Subcutaneous abdominal adipose tissue (tissue), 5 donors: Measurements from ENCODE around the gene HNRNPM.
"Not testable (repeated sequence)": the region's sequence is repeated elsewhere in the genome, so short reads cannot be mapped to it uniquely, and the experiment has no call there.

Experiments
- H3K27ac ChIP-seq: one replicate; pipeline ENCODE4 v1.7.0; 2013; ENCODE audit warnings: low read depth, mild to moderate bottlenecking, inconsistent platforms, low read length, moderate library complexity
- H3K27me3 ChIP-seq, 5 donors: one replicate each; pipeline ENCODE4 v1.7.0; 2013; ENCODE audit warnings: low read length in 5 of 5, inconsistent platforms in 1 of 5; ENCODE audit not compliant: control insufficient read depth in 5 of 5, insufficient read depth in 4 of 5
- H3K36me3 ChIP-seq, 5 donors: one replicate each; pipeline ENCODE4 v1.7.0; 2013; ENCODE audit warnings: low read length in 5 of 5; ENCODE audit not compliant: control insufficient read depth in 5 of 5, insufficient read depth in 5 of 5
- H3K4me1 ChIP-seq, 5 donors: one replicate each; pipeline ENCODE4 v1.7.0; 2013; ENCODE audit warnings: low read length in 5 of 5, mild to moderate bottlenecking in 3 of 5, moderate library complexity in 1 of 5; ENCODE audit not compliant: control insufficient read depth in 5 of 5, insufficient read depth in 5 of 5
- H3K4me3 ChIP-seq, 5 donors: one replicate each; pipeline ENCODE4 v1.7.0; 2013; ENCODE audit warnings: low read length in 5 of 5, low read depth in 1 of 5
- H3K9ac ChIP-seq, 5 donors: one replicate each; pipeline ENCODE4 v1.7.0; 2013; ENCODE audit warnings: low read length in 5 of 5, mild to moderate bottlenecking in 4 of 5, moderate library complexity in 3 of 5
- H3K9me3 ChIP-seq, 5 donors: one replicate each; pipeline ENCODE4 v1.7.0; 2013; ENCODE audit warnings: low read length in 5 of 5; ENCODE audit not compliant: control insufficient read depth in 5 of 5
- donor health status: healthy.
- donor health status: healthy.
- donor health status: healthy.
- donor health status: healthy.
- donor health status: healthy.

Gene HNRNPM

DNA sequence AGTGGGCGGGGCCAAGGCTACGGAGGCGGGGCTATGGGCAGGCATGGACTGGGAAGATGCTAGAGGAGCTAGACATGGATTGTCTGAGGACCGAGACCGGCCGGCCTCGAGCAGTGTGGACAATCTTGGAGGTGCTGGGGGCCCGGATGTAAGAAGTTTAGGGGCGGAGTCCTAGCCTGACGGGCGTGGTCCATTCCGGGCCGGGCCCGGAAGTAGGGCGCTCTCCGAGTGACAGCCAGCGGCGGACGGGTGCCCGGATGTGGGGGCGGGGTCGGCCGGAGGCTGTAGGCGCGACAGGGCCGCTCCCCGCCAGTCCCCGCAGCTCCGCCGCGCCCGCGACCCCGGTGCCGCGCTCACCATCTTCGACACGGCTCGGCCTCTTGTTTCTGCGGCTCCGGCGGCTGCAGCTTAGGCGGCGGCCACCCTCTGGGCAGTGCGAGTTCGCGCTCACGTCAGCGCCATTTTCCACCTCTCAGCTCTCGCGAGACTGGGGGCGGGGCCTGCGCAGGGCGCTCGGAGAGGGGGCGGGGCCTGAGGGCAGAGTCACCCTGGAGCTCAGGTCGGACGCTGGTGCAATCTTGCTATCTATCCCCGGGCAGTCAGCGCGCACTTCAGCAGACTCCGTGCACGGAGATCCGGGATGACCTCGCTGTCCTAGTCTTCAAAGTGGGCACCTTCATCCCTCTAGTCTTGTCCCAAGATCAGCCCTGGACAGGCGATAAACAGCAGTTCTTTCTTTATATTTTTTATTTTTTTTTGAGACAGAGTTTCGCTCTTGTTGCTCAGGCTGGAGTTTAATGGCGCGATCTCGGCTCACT is 69.1 kb downstream of the HNRNPM start, which contains the start of gene ZNF414:
Gene ZNF414 (minus strand): TSS at position 481 of the 818 bp plus-strand sequence. CDS start 121 bp downstream, at position 360.
- peaks cover 0 to 15% (median 0%) of the 10 kb centered on the region in 5 donors for H3K36me3 ChIP-seq
- peak within 1 kb of the TSS; percentile 68 to 86 (median 84) for H3K4me3 ChIP-seq
- H3K27me3 ChIP-seq, result no peaks in the 10 kb centered on the region
- peaks cover 10 to 42% (median 37%) of the 10 kb centered on the region in 5 donors for H3K4me1 ChIP-seq
- peak within 1 kb of the TSS in 4 of 5 donors; percentile 76 to 97 (median 85) for H3K9ac ChIP-seq
- H3K27ac ChIP-seq, result peak within 1 kb of the TSS; percentile 80
- H3K9me3 ChIP-seq, result no peaks in the 10 kb centered on the region

DNA sequence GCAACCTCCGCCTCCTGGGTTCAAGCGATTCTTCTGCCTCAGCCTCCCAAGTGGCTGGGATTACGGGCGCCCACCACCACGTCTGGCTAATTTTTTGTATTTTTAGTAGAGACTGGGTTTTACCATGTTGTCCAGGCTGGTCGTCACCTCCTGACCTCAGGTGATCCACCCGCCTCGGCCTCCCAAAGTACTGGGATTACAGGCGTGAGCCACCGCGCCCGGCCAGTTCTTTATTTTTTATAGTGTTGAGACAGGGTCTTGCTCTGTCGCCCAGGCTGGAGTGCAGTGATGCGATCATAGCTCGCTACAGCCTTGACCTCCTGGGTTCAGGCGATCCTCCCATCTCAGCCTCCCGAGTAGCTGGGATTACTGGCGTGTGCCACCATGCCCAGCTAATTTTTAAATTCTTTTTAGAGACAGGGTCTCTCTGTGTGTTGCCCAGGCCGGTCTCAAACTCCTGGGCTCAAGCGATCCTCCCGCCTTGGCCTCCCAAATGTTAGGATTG is 69.8 kb downstream of the HNRNPM start:
- H3K9me3 ChIP-seq, H3K27me3 ChIP-seq: not testable (repeated sequence)
- Histone ChIP-seq H3K9ac (peak overlapping the region in 2 of 5 donors; percentile 40 to 88), H3K27ac (peak overlapping the region; percentile 80), H3K4me3 (peak overlapping the region; percentile 68 to 86 (median 84)), H3K36me3 (peaks cover 0 to 15% (median 0%) of the 10 kb centered on the region in 5 donors), H3K4me1 (peaks cover 10 to 42% (median 37%) of the 10 kb centered on the region in 5 donors)

DNA sequence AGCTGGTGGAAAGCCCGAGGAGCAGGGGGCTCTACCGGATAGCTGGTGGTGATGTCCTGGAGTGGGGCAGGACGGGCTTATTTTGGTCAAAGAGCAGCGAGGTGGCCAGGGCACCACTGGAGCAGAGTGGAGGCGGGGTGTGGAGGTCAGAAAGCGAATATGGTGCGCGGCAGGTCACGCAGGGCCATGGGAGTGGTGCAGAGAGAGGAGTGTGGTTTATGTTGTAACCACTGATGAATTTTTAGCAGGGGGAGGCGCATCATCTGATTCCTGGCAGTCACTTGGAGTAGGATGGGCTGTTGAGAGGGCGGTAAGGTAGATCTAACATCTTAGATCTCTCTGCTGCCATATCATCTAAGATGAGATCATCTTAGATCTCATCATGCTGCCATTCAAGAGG is 70.5 kb downstream of the HNRNPM start:
- H3K27me3 ChIP-seq, result no peaks in the 10 kb centered on the region

DNA sequence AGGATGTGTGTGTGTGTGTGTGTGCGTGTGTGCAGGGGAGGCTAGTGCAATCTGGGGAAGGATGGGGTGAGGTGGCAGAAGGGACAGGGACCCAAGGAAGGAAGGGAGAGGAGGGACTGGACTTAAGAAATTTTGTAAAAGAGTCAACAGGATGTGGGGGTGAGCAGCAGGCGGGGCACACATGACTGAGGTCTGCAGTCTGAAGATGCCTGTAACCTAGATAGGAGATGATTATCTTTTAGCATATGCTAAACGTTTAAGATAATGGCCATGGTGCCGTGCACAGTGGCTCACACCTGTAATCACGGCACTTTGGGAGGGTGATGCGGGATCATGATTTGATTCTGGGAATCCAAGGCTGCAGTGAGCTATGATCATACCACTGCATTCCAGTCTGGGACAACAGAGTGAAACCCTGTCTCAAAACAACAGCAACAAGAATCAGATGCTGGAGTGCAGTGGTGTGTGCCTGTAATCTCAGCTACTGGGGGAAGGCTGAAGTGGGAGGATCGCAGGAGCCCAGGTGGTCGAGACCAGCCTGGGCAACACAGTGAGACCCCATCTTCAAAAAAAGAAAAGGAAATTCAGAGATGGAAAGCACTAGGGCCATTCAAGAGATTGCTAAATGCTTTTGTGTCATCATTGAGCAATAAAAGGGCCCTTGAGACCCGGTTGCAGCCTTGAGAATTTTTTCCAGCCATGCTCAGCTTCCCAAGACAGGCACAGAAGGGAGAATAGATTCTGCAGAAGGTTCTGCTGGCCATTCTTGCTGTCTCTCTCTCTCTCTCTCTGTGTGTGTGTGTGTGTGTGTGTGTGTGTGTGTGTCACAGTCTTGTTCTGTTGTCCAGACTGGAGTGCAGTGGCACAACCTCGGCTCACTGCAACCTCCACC is 73.0 kb downstream of the HNRNPM start:
- peaks cover 9 to 34% (median 31%) of the 10 kb centered on the region in 5 donors for H3K4me1 ChIP-seq
- peak overlapping the region in 3 of 5 donors; percentile 5 to 30 (median 13) for H3K4me3 ChIP-seq
- peaks cover 0 to 8% (median 0%) of the 10 kb centered on the region in 5 donors for H3K36me3 ChIP-seq
- H3K27me3 ChIP-seq, result no peaks in the 10 kb centered on the region
- no peak overlapping the region for H3K27ac ChIP-seq
- H3K9ac ChIP-seq, result peak overlapping the region in 2 of 5 donors; percentile 26 to 56
- H3K9me3 ChIP-seq, result no peaks in the 10 kb centered on the region

More for the DNA sequence above, 70.5 kb downstream of the HNRNPM start:
- H3K4me3 ChIP-seq, result no peak overlapping the region
- H3K9me3 ChIP-seq, result no peaks in the 10 kb centered on the region
- H3K9ac ChIP-seq, result no peak overlapping the region
- peaks cover 0 to 13% (median 0%) of the 10 kb centered on the region in 5 donors for H3K36me3 ChIP-seq
- H3K4me1 ChIP-seq, result peaks cover 10 to 42% (median 37%) of the 10 kb centered on the region in 5 donors
- H3K27ac ChIP-seq, result no peak overlapping the region

DNA sequence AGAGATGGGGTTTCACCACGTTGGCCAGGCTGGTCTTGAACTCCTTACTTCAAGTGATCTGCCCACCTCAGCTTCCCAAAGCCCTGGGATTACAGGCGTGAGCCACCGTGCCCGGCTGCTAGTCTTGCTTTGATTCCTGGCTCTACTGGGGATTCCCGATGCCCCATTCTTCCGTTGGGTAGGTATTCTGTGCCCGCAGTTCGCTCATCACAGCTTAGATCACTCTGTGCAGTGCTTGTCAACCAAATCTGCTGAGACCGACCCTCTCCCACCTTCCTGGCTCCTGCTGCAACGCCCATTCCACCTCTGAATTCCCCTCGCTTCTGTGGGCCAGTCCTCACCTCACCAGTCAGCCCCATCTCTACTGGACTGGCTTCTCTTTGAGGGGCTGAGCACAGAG is 73.8 kb downstream of the HNRNPM start:
- Histone ChIP-seq H3K27me3 (no peaks in the 10 kb centered on the region), H3K9me3 (no peaks in the 10 kb centered on the region), H3K27ac (no peak overlapping the region), H3K9ac (no peak overlapping the region), H3K4me3 (no peak overlapping the region), H3K4me1 (peaks cover 6 to 26% (median 24%) of the 10 kb centered on the region in 5 donors), H3K36me3 (peaks cover 0 to 8% (median 0%) of the 10 kb centered on the region in 5 donors)

DNA sequence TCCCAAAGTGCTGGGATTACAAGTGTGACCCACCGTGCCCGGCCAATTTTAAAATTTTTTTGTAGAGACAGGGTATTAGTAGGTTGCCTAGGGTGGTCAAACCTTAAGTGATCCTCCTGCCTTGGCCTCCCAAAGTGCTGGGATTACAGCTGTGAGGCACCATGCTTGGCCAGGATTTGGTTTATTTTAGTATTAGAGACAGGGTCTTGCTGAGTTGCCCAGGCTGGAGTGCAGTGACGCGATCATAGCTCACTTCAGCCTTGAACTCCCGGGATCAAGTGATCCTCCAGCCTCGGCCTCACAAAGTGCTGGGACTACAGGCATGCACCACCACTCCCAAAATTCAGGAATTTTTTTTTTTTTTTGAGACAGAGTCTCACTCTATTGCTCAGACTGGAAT is 74.6 kb downstream of the HNRNPM start:
- Histone ChIP-seq H3K4me1 (peaks cover 6 to 22% (median 19%) of the 10 kb centered on the region in 5 donors), H3K9me3 (no peaks in the 10 kb centered on the region), H3K36me3 (peaks cover 0 to 8% (median 0%) of the 10 kb centered on the region in 5 donors), H3K9ac (no peak overlapping the region), H3K27me3 (no peaks in the 10 kb centered on the region), H3K27ac (no peak overlapping the region), H3K4me3 (no peak overlapping the region)

DNA sequence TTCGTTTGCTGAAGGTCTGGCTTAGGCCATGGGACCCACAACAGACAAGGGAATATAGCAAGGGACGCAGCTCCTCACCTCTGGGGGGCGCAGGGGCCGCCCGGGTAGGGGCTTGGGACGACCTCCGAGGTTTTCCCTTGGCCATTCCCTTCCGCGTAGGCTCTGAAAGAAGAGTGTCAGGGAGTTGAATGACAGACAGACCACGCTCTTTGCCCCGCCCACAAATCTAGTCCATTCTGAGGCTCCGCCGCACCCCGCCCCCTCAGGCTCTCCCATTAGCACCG is 80.6 kb downstream of the HNRNPM start:
- H3K9me3 ChIP-seq, result no peaks in the 10 kb centered on the region
- H3K9ac ChIP-seq, result peak overlapping the region; percentile 2 to 74 (median 48)
- H3K4me3 ChIP-seq, result peak overlapping the region; percentile 57 to 76 (median 66)
- no peaks in the 10 kb centered on the region for H3K27me3 ChIP-seq
- H3K4me1 ChIP-seq, result peaks cover 0 to 18% (median 9%) of the 10 kb centered on the region in 5 donors
- H3K27ac ChIP-seq, result peak overlapping the region; percentile 75
- H3K36me3 ChIP-seq, result peaks cover 0 to 44% (median 13%) of the 10 kb centered on the region in 5 donors

DNA sequence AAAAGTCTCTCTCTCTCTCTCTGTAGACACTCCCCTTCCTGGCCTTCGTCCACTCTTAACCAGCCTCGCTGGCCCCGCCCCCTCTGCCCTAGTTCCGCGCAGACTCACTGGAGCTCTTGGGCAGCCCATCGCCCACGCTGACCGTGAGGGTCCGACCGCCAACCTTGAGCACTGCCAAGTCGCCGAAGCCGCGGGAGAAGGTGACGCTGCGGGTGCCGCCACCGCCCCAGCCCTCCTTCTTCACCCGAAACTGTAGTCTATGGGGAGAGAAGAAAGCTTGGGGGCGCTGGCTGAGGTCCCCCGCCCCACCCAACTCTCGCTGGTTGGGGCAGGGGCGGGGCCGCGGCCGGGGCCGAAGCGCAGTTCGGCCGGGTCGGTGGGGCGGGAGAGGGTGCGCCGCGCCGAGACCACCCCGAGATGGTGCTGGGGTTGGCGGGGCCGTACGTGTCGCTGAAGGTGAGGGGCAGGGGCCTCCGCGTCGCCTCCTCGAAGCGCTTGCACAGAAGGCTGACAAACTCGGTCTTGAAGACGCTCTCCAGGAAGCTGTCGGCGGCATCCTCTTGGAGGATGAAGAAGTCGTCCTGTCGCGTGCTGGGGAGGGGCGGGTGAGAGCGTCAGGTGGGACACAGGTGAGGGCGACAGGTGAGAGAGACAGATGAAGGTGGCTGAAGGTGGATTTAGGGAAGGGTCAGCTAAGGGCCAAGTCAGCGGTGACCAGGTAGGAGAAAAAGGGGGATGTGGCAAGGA is 81.7 kb downstream of the HNRNPM start:
- Histone ChIP-seq H3K9ac (peak overlapping the region in 4 of 5 donors; percentile 51 to 73 (median 69)), H3K4me1 (peaks cover 0 to 18% (median 9%) of the 10 kb centered on the region in 5 donors), H3K36me3 (peaks cover 0 to 37% (median 10%) of the 10 kb centered on the region in 5 donors), H3K27me3 (no peaks in the 10 kb centered on the region), H3K27ac (peak overlapping the region; percentile 70), H3K4me3 (peak overlapping the region; percentile 55 to 77 (median 76)), H3K9me3 (no peaks in the 10 kb centered on the region)

DNA sequence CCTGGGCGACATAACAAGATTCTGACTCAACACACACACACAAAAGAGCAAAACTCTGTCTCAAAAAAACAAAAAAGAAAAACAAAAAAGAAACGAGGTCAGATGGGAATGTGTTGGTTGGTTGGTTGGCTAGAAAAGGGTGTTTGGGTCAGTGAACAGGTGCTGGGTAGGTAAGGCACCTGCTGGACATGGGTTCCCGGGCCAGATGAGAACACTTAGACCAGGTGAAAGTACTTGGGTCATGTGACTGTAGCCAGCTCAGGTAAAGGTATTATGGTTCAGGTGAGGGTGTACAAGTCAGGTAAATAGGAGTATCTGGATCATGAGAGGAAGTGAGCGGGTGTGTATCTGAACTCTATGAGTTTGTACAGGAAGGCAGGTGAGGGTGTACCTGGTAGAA is 83.7 kb downstream of the HNRNPM start:
- Histone ChIP-seq H3K36me3 (peaks cover 0 to 36% (median 10%) of the 10 kb centered on the region in 5 donors), H3K27me3 (no peaks in the 10 kb centered on the region), H3K9ac (no peak overlapping the region), H3K4me3 (no peak overlapping the region), H3K4me1 (peaks cover 0 to 18% (median 9%) of the 10 kb centered on the region in 5 donors), H3K9me3 (no peaks in the 10 kb centered on the region), H3K27ac (no peak overlapping the region)
